H1 (cell line): ENCODE data around the gene PRDM15. TPM values are rescaled to one million over a fixed set of nuclear protein-coding genes. Genes with fewer than 3 reads are reported as not detected.

Experiments used
- CTCF ChIA-PET: fragments of 300-600 bp; sonication (Branson Sonifier 250); formaldehyde crosslinking; loops from one replicate; lab custom pipeline; 2021; ENCODE audit not compliant: partially characterized antibody; lab: Charles Lee
- POLR2A ChIA-PET: fragments of 300-600 bp; sonication (Branson Sonifier 250); formaldehyde crosslinking; loops from one replicate; lab custom pipeline; 2021; ENCODE audit warnings: inconsistent platforms; ENCODE audit not compliant: partially characterized antibody; lab: Charles Lee
- DNase-seq, 2 experiments: peaks; one replicate each; pipeline versions ENCODE4 v3.0.0 to v3.0.0-alpha.2; 2010 to 2022; ENCODE audit warnings: low spot score in 2 of 2, low read depth in 1 of 2, mixed read lengths in 1 of 2
- FAIRE-seq: peaks from 2 replicates; lab custom pipeline; 2011; peaks lifted over from hg19 to GRCh38; lab: Jason Lieb, UNC
- H2AFZ ChIP-seq: 2 replicates; pipeline ENCODE4 v1.8.1; 2012; ENCODE audit warnings: low read length, inconsistent platforms
- H2AK5ac ChIP-seq: 2 replicates; pipeline ENCODE4 v1.6.1; 2013; ENCODE audit warnings: low read depth, low read length
- H2BK120ac ChIP-seq: replicated peaks from 2 replicates; pipeline ENCODE3; 2013; ENCODE audit warnings: low read depth, low read length, inconsistent platforms
- H2BK12ac ChIP-seq: 2 replicates; pipeline ENCODE4 v1.6.1; 2013; ENCODE audit warnings: low read depth, low read length
- H2BK15ac ChIP-seq: 2 replicates; pipeline ENCODE4 v1.6.1; 2013; ENCODE audit warnings: low read length
- H2BK20ac ChIP-seq: 2 replicates; pipeline ENCODE4 v1.6.1; 2013; ENCODE audit warnings: low read length
- H2BK5ac ChIP-seq: 2 replicates; pipeline ENCODE4 v1.6.1; 2013; ENCODE audit warnings: low read depth, low read length
- H3K14ac ChIP-seq: 2 replicates; pipeline ENCODE4 v1.6.1; 2013; ENCODE audit warnings: inconsistent platforms; ENCODE audit not compliant: insufficient read length
- H3K18ac ChIP-seq: 2 replicates; pipeline ENCODE4 v1.6.1; 2013; ENCODE audit warnings: low read length; ENCODE audit errors: extremely low read depth
- H3K23ac ChIP-seq: 2 replicates; pipeline ENCODE4 v1.6.1; 2013; ENCODE audit warnings: inconsistent platforms; ENCODE audit not compliant: insufficient read length
- H3K23me2 ChIP-seq: 2 replicates; pipeline ENCODE4 v1.6.1; 2013; ENCODE audit warnings: low read depth, low read length
- H3K27ac ChIP-seq: 2 replicates; pipeline ENCODE4 v1.6.1; 2011; ENCODE audit warnings: low read depth, low read length, inconsistent platforms
- H3K27me3 ChIP-seq, 4 experiments: replicated peaks in 1 of 4; 1 replicate in 1 of 4; 2 replicates in 3 of 4; pipeline versions ENCODE4 v1.6.1 to v1.8.1; 2011 to 2013; ENCODE audit warnings: low read length in 3 of 4, mild to moderate bottlenecking in 3 of 4, inconsistent platforms in 2 of 4, mixed read lengths in 2 of 4, moderate library complexity in 1 of 4; ENCODE audit not compliant: control insufficient read depth in 3 of 4, insufficient read depth in 3 of 4; ENCODE audit errors: extremely low read depth in 1 of 4
- H3K36me3 ChIP-seq, 4 experiments: 2 replicates each; pipeline versions ENCODE4 v1.6.1 to v1.8.1; 2011 to 2013; ENCODE audit warnings: mild to moderate bottlenecking in 4 of 4, low read length in 3 of 4, moderate library complexity in 2 of 4, control low read depth in 1 of 4, inconsistent platforms in 1 of 4; ENCODE audit not compliant: insufficient read depth in 4 of 4, control insufficient read depth in 2 of 4
- H3K4ac ChIP-seq: replicated peaks from 2 replicates; pipeline ENCODE3; 2013; ENCODE audit warnings: low read length, low read depth, mixed read lengths, inconsistent platforms; ENCODE audit not compliant: insufficient read length
- H3K4me1 ChIP-seq, 4 experiments: replicated peaks in 1 of 4; 1 replicate in 1 of 4; 2 replicates in 3 of 4; pipeline versions ENCODE4 v1.6.1 to v1.8.1; 2011 to 2013; ENCODE audit warnings: low read length in 3 of 4, inconsistent platforms in 2 of 4, mixed read lengths in 1 of 4; ENCODE audit not compliant: insufficient read depth in 4 of 4, control insufficient read depth in 3 of 4
- H3K4me2 ChIP-seq, 2 experiments: 2 replicates each; pipeline versions ENCODE4 v1.6.1 to v1.8.1; 2011 to 2013; ENCODE audit warnings: low read depth in 2 of 2, low read length in 2 of 2, control low read depth in 1 of 2, inconsistent platforms in 1 of 2, mild to moderate bottlenecking in 1 of 2; ENCODE audit not compliant: insufficient read depth in 1 of 2
- H3K4me3 ChIP-seq, 4 experiments: fragments of 200-600, 300-600 bp in 1 of 4; sonication (generic), shearing (Covaris generic), sonication (Bioruptor Twin) in 1 of 4; 2 replicates each; pipeline versions ENCODE4 v1.5.1 to v1.8.1; 2011 to 2016; ENCODE audit warnings: low read length in 4 of 4, low read depth in 3 of 4, control low read depth in 2 of 4, inconsistent platforms in 2 of 4, mild to moderate bottlenecking in 2 of 4, mixed read lengths in 1 of 4, moderate library complexity in 1 of 4; ENCODE audit not compliant: insufficient read depth in 2 of 4; ENCODE audit errors: extremely low read depth in 1 of 4
- H3K56ac ChIP-seq: replicated peaks from 2 replicates; pipeline ENCODE3; 2013; ENCODE audit warnings: low read depth, mild to moderate bottlenecking, mixed read lengths, low read length, inconsistent platforms; ENCODE audit not compliant: insufficient read length
- H3K79me1 ChIP-seq: 2 replicates; pipeline ENCODE4 v1.6.1; 2013; ENCODE audit warnings: low read depth, low read length, control low read depth
- H3K79me2 ChIP-seq, 2 experiments: 2 replicates each; pipeline versions ENCODE4 v1.6.1 to v1.8.1; 2012 to 2013; ENCODE audit warnings: low read length in 2 of 2, mild to moderate bottlenecking in 2 of 2, inconsistent platforms in 1 of 2; ENCODE audit not compliant: insufficient read depth in 2 of 2, control insufficient read depth in 1 of 2
- H3K9ac ChIP-seq, 4 experiments: replicated peaks in 1 of 4; 1 replicate in 1 of 4; 2 replicates in 3 of 4; pipeline versions ENCODE4 v1.6.1 to v1.8.1; 2011 to 2013; ENCODE audit warnings: low read depth in 3 of 4, low read length in 3 of 4, control low read depth in 2 of 4, mild to moderate bottlenecking in 2 of 4, moderate library complexity in 2 of 4, inconsistent platforms in 1 of 4; ENCODE audit errors: extremely low read depth in 1 of 4
- H3K9me3 ChIP-seq, 2 experiments: 2 replicates each; pipeline versions ENCODE4 v1.6.1 to v1.8.1; 2012 to 2013; ENCODE audit warnings: mild to moderate bottlenecking in 2 of 2, moderate library complexity in 2 of 2, control low read depth in 1 of 2, inconsistent platforms in 1 of 2, low read depth in 1 of 2, low read length in 1 of 2, mixed read lengths in 1 of 2; ENCODE audit not compliant: insufficient read depth in 2 of 2
- H4K20me1 ChIP-seq, 2 experiments: replicated peaks in 1 of 2; 2 replicates each; pipeline versions ENCODE3 to v1.8.1; 2011 to 2013; ENCODE audit warnings: inconsistent platforms in 2 of 2, low read length in 2 of 2, mild to moderate bottlenecking in 1 of 2; ENCODE audit not compliant: insufficient read depth in 2 of 2, control insufficient read depth in 1 of 2
- H4K5ac ChIP-seq: 2 replicates; pipeline ENCODE4 v1.6.1; 2013; ENCODE audit warnings: low read length, low read depth, mixed read lengths, inconsistent platforms; ENCODE audit not compliant: insufficient read length
- H4K8ac ChIP-seq: 2 replicates; pipeline ENCODE4 v1.8.0; 2013; ENCODE audit warnings: mild to moderate bottlenecking, moderate library complexity, low read length, inconsistent platforms; ENCODE audit not compliant: insufficient read depth; ENCODE audit errors: extremely low read depth
- H4K91ac ChIP-seq: replicated peaks from 2 replicates; pipeline ENCODE3; 2013; ENCODE audit warnings: low read length, mixed read lengths, inconsistent platforms; ENCODE audit not compliant: insufficient read length
- WGBS, 2 experiments: shearing (Covaris generic) in 1 of 2; methylation state at CpG; one replicate each; pipeline versions ENCODE4 v1.1.6 to v1.1.7; 2013 to 2015; ENCODE audit warnings: low lambda C conversion rate in 2 of 2, mixed read lengths in 2 of 2, inconsistent platforms in 1 of 2, low coverage in 1 of 2, missing lambda C conversion rate in 1 of 2; ENCODE audit not compliant: insufficient replicate concordance in 2 of 2, insufficient coverage in 1 of 2, insufficient read length in 1 of 2; ENCODE audit errors: extremely low coverage in 1 of 2, missing lambda C conversion rate in 1 of 2; 5-methylcytosine and 5-hydroxymethylcytosine counted together
- polyA plus RNA-seq, 7 experiments: library from polyadenylated mRNA; depleted of rRNA in 3 of 7; stranded (reverse) in 5 of 7; unstranded in 2 of 7; fragments of >200 nt in 5 of 7; fragments of 200-250 nt in 2 of 7; gene quantifications; 1 replicate in 5 of 7; 2 replicates in 1 of 7; 4 replicates in 1 of 7; pipeline versions ENCODE4 v1.2.1 to v1.2.3, GENCODE V29; 2011 to 2013; ENCODE audit warnings: missing spikeins in 2 of 7, mixed read lengths in 2 of 7
- total RNA-seq: library from RNA; stranded (reverse); fragmentation: NEBNext Ultra II Directional; extraction: Animal tissue kit (Norgen Biotek cat#: 25700); gene quantifications from 2 replicates; pipeline ENCODE4 v1.2.1, GENCODE V29; 2021

The PRDM15 gene
- total and polyA plus RNA-seq, 2 of the 8 experiments (the other 6 are each of a cell fraction or from before 2014, with no cell fraction given), result 9.7 to 10.5 TPM

DNA sequence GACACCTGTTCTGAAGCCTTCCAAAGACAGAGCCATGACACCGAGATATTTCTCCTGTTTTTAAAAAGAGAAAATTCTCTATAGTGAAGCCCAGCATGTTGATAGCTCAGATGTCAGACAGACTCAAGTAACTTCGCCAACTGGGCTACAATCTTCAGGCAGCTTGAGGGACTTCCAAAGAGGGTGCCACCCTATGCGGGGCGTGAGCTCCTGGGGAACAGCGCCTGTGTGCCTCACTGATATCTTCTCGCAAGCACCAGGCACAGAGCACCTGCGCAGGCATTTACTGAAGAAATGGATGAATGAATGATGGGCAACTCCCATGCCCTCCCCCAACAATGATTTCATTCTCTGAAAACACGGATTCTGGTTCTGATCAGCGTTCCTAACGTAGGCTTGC is 129.9 kb downstream of the PRDM15 start:
- DNase-seq (no peak), FAIRE-seq (no peak)
- POLR2A ChIA-PET, result interaction anchor here (4.2 kb wide), 1 partner anchor 14 kb away, joined by 23 read pairs; no protein-coding TSS in a partner anchor
- no peak overlapping the region for H3K4ac ChIP-seq
- peaks cover 5 to 29% (median 16%) of the 10 kb centered on the region in 4 experiments for H3K4me1 ChIP-seq
- no peak overlapping the region for H3K4me2 ChIP-seq
- no peak overlapping the region for H4K5ac ChIP-seq
- H3K79me2 ChIP-seq, result no peaks in the 10 kb centered on the region
- H3K23me2 ChIP-seq, result no peaks in the 10 kb centered on the region
- no peak overlapping the region for H2AFZ ChIP-seq
- H3K27ac ChIP-seq, result no peak overlapping the region
- H2BK20ac ChIP-seq, result no peak overlapping the region
- no peak overlapping the region for H3K56ac ChIP-seq
- no peaks in the 10 kb centered on the region; a peak in 1 of 7 replicates for H3K27me3 ChIP-seq
- H3K23ac ChIP-seq, result no peak overlapping the region
- no peaks in the 10 kb centered on the region for H3K9me3 ChIP-seq
- no peak overlapping the region for H4K91ac ChIP-seq
- H3K9ac ChIP-seq, result no peak overlapping the region
- no peak overlapping the region for H2BK12ac ChIP-seq
- H2AK5ac ChIP-seq, result no peak overlapping the region
- H3K14ac ChIP-seq, result no peak overlapping the region
- H4K8ac ChIP-seq, result no peak overlapping the region
- H2BK5ac ChIP-seq, result no peak overlapping the region
- H3K79me1 ChIP-seq, result no peaks in the 10 kb centered on the region; the same call in 1 of the 2 replicates
- CTCF ChIA-PET, result interaction anchor here (0.9 to 13.4 kb wide), 4 partner anchors 14 to 138 kb away, joined by 4 to 118 read pairs (median 20); no protein-coding TSS in a partner anchor
- H3K4me3 ChIP-seq, result no peak overlapping the region
- peaks cover 4 to 9% of the 10 kb centered on the region in 2 experiments for H4K20me1 ChIP-seq
- no peak overlapping the region for H2BK120ac ChIP-seq
- no peak overlapping the region for H3K18ac ChIP-seq
- no peak overlapping the region for H2BK15ac ChIP-seq
- H3K36me3 ChIP-seq, result peaks cover 0 to 5% (median 1%) of the 10 kb centered on the region in 4 experiments; a peak in 3 of 8 replicates
- 93% methylated on average over 10 of the region's 10 CpGs; no CpG with 5 or more reads in 1 of the 2 experiments for WGBS, 2 experiments
